NB4 (cell line): ENCODE measurements around the gene CDH11.

Experiments
- MYC ChIP-seq: IDR thresholded peaks from 2 replicates; pipeline ENCODE4 v1.6.1; 2011; ENCODE audit warnings: low read depth, low read length
- POLR2A ChIP-seq: IDR thresholded peaks from 2 replicates; pipeline ENCODE4 v1.6.1; 2011; ENCODE audit warnings: mild to moderate bottlenecking; ENCODE audit not compliant: insufficient read length; ENCODE audit errors: extremely low read depth
- TF ChIP-seq, protein P1 (sequence below): IDR thresholded peaks from one replicate; pipeline ENCODE4 v1.5.1; 2012; ENCODE audit warnings: low read depth, low read length
- TF ChIP-seq, protein P2 (sequence below): IDR thresholded peaks from 2 replicates; pipeline ENCODE4 v1.6.1; 2011; ENCODE audit warnings: low read depth, low read length

DNA sequence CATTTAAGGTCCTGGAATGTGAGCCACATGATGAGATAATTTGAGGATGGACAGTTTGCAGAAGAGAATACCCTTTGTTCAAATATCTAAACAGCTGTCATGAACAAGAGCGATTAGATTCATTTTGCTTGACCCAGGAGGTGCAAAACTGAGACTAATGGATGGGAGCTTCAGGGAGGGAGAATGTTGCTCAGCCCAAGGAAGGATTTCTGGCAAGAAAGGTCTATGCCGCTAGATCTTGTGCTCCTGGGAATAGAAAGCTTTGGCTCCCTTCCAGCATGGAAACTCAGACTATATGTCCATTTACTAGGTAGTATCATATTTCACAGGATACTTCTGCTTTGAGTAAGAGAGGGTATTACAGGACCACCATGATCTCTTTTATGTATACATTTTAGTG, 14.8 kb upstream of the CDH11 start:
- TF ChIP-seq, protein P1, sequence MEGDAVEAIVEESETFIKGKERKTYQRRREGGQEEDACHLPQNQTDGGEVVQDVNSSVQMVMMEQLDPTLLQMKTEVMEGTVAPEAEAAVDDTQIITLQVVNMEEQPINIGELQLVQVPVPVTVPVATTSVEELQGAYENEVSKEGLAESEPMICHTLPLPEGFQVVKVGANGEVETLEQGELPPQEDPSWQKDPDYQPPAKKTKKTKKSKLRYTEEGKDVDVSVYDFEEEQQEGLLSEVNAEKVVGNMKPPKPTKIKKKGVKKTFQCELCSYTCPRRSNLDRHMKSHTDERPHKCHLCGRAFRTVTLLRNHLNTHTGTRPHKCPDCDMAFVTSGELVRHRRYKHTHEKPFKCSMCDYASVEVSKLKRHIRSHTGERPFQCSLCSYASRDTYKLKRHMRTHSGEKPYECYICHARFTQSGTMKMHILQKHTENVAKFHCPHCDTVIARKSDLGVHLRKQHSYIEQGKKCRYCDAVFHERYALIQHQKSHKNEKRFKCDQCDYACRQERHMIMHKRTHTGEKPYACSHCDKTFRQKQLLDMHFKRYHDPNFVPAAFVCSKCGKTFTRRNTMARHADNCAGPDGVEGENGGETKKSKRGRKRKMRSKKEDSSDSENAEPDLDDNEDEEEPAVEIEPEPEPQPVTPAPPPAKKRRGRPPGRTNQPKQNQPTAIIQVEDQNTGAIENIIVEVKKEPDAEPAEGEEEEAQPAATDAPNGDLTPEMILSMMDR = no peak
- TF ChIP-seq MYC (no peak), POLR2A (no peak)
- TF ChIP-seq, protein P2, sequence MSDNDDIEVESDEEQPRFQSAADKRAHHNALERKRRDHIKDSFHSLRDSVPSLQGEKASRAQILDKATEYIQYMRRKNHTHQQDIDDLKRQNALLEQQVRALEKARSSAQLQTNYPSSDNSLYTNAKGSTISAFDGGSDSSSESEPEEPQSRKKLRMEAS = no peak
